Skeletal muscle tissue (tissue), 4 donors: ENCODE data around the gene SPATA33. TPM values are rescaled to one million over a fixed set of nuclear protein-coding genes. Genes with fewer than 3 reads are reported as not detected.
"Not testable (repeated sequence)": the region's sequence is repeated elsewhere in the genome, so short reads cannot be mapped to it uniquely, and the experiment has no call there.

Source experiments
- H3K27ac ChIP-seq: one replicate; pipeline ENCODE4 v1.7.0; 2013; ENCODE audit warnings: mild to moderate bottlenecking, low read depth, low read length, inconsistent platforms
- H3K27me3 ChIP-seq, 3 donors: one replicate each; pipeline ENCODE4 v1.7.0; 2013; ENCODE audit warnings: low read length in 3 of 3; ENCODE audit not compliant: control insufficient read depth in 3 of 3, insufficient read depth in 3 of 3
- H3K36me3 ChIP-seq, 3 donors: one replicate each; pipeline ENCODE4 v1.7.0; 2013; ENCODE audit warnings: low read length in 3 of 3; ENCODE audit not compliant: control insufficient read depth in 3 of 3, insufficient read depth in 3 of 3
- H3K4me1 ChIP-seq, 3 donors: one replicate each; pipeline ENCODE4 v1.7.0; 2013; ENCODE audit warnings: low read length in 3 of 3, mild to moderate bottlenecking in 3 of 3; ENCODE audit not compliant: control insufficient read depth in 3 of 3, insufficient read depth in 3 of 3
- H3K4me3 ChIP-seq, 3 donors: one replicate each; pipeline ENCODE4 v1.7.0; 2013; ENCODE audit warnings: low read length in 3 of 3
- H3K9ac ChIP-seq, 3 donors: one replicate each; pipeline ENCODE4 v1.7.0; 2013; ENCODE audit warnings: low read length in 3 of 3, mild to moderate bottlenecking in 3 of 3, moderate library complexity in 2 of 3, low read depth in 1 of 3
- H3K9me3 ChIP-seq, 3 donors: one replicate each; pipeline ENCODE4 v1.7.0; 2013; ENCODE audit warnings: low read length in 3 of 3; ENCODE audit not compliant: control insufficient read depth in 3 of 3
- total RNA-seq: library from RNA; depleted of rRNA; stranded (reverse); fragments of >200 nt; gene quantifications from one replicate; pipeline ENCODE4 v1.2.3, GENCODE V29; 2014
- donor health status: Osteomylitis.

SPATA33 gene
- total RNA-seq, 1 donor from 2014 or later: 2.1 TPM

- H3K4me3 ChIP-seq: no peak overlapping the region
- H3K9me3 ChIP-seq: no peaks in the 10 kb centered on the region
- no peak overlapping the region for H3K9ac ChIP-seq
- H3K27ac ChIP-seq: no peak overlapping the region
- no peaks in the 10 kb centered on the region for H3K36me3 ChIP-seq
- H3K4me1 ChIP-seq: no peaks in the 10 kb centered on the region
- peaks cover 29 to 47% (median 45%) of the 10 kb centered on the region in 3 donors for H3K27me3 ChIP-seq
Measured at GRCh38 chr16:89629827-89630610, 27.6 kb upstream of the SPATA33 start.

DNA sequence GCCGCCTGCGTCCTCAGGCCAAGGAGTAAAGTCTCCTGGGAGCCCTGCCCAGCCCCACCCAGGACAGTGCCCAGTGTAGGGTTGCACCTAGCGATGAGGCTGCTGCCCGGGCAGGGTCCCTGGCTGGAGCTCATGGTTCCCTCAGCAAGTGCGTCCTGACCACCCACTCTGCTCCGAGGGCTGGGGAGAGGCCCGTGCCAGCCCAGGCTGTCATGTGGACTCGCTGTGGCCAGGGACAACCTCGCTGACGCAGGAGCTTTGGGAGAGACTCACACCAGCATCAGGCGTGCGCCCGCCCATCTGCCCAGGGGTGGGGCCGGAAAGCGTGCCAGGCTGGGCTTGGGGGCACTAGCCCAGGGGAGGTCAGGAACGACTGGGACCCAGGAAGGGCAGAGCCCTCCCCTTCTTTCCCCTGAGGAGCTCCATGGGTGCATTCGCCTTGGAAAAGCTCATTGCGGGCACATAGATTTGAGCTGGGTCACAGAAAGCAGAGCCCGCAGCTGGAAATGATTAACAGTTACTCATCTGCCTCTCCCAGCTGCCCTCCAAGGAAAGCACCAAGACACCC lies 24.5 kb upstream of the SPATA33 start:
- Histone ChIP-seq H3K9ac (no peak overlapping the region), H3K27me3 (peaks cover 37 to 52% (median 45%) of the 10 kb centered on the region in 3 donors), H3K9me3 (no peaks in the 10 kb centered on the region)

GRCh38 chr16:89634463-89635385 lies 22.9 kb upstream of the SPATA33 start:
- H3K27ac ChIP-seq, H3K9ac ChIP-seq, H3K4me3 ChIP-seq, H3K36me3 ChIP-seq, H3K4me1 ChIP-seq, H3K9me3 ChIP-seq: not testable (repeated sequence)
- peaks cover 35 to 53% (median 49%) of the 10 kb centered on the region in 3 donors for H3K27me3 ChIP-seq

More for the DNA sequence above, 24.5 kb upstream of the SPATA33 start:
- no peak overlapping the region for H3K4me3 ChIP-seq
- H3K27ac ChIP-seq: no peak overlapping the region
- no peaks in the 10 kb centered on the region for H3K4me1 ChIP-seq
- H3K36me3 ChIP-seq: no peaks in the 10 kb centered on the region

DNA sequence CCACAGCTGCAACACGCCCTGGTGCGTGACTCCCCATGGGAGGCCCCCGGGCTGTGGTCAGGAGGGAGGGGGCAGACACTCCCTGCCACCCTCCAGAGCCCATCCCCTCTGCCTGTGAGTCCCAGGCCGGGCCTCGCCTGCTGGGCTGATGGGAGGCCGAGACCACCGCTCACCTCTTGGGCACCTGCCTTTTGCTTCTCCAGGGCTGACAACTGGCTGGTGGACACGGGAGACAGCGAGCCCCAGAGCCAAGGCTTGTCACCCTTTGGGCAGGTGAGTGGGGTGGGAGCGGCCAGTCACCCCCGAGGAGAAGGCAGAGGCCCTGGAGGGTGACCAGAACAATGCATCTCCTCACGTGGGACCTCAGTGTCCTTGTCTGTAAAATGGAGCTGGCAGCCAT lies 21.0 kb upstream of the SPATA33 start:
- Histone ChIP-seq H3K27me3 (peaks cover 21 to 53% (median 41%) of the 10 kb centered on the region in 3 donors), H3K4me3 (no peak overlapping the region)

DNA sequence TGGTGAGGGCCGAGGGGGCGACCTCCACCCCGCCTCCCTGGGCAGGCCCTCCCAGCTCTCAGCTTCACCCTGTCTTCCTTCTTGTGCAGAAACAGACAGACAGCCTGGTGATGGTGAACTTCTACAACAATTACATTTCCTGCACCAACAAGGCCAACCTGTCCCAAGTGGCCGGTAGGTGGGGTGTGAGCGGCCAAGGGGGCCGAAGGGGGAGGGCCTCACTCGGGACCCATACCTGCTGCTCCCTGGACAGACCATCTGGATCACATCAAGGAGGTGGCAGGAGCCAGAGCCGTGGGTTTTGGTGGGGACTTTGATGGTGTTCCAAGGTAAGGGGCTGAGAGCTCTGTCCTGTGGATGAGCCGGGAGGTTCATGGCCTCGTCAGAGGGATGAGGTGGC lies 20.3 kb upstream of the SPATA33 start:
- Histone ChIP-seq H3K9ac (no peak overlapping the region), H3K27ac (no peak overlapping the region), H3K36me3 (no peaks in the 10 kb centered on the region), H3K9me3 (no peaks in the 10 kb centered on the region), H3K27me3 (peaks cover 19 to 50% (median 36%) of the 10 kb centered on the region in 3 donors), H3K4me1 (peaks cover 3 to 13% (median 4%) of the 10 kb centered on the region in 3 donors), H3K4me3 (no peak overlapping the region)

More for the DNA sequence above, 21.0 kb upstream of the SPATA33 start:
- Histone ChIP-seq H3K9ac (no peak overlapping the region), H3K27ac (no peak overlapping the region), H3K36me3 (no peaks in the 10 kb centered on the region), H3K9me3 (no peaks in the 10 kb centered on the region), H3K4me1 (peaks cover 3 to 12% (median 4%) of the 10 kb centered on the region in 3 donors)

DNA sequence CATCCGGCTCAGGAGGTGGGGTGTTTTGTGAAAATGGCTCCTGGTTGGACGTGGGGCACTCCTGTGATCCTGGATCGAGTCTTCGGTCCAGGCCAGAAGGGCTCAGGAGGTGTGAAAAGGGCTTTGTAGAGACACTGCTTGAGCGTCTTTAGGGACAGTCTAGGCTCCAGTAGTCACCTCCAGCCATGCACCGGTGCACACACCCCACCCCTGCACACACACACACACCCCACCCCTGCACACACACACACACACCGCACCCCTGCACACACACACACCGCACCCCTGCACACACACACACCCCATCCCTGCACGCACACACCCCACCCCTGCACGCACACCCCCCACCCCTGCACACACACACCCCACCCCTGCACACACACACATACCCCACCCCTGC lies 19.2 kb upstream of the SPATA33 start:
- H3K27me3 ChIP-seq: peaks cover 9 to 39% (median 26%) of the 10 kb centered on the region in 3 donors
- H3K36me3 ChIP-seq: no peaks in the 10 kb centered on the region
- H3K9ac ChIP-seq: no peak overlapping the region
- no peaks in the 10 kb centered on the region for H3K9me3 ChIP-seq
- no peak overlapping the region for H3K27ac ChIP-seq
- no peak overlapping the region for H3K4me3 ChIP-seq
- peaks cover 3 to 13% (median 4%) of the 10 kb centered on the region in 3 donors for H3K4me1 ChIP-seq

GRCh38 chr16:89639385-89639784 lies 18.3 kb upstream of the SPATA33 start:
- Histone ChIP-seq H3K4me1 (peaks cover 3 to 13% (median 4%) of the 10 kb centered on the region in 3 donors), H3K27me3 (peaks cover 3 to 34% (median 18%) of the 10 kb centered on the region in 3 donors), H3K4me3 (no peak overlapping the region), H3K27ac (no peak overlapping the region), H3K9me3 (no peaks in the 10 kb centered on the region), H3K36me3 (peaks cover 0 to 4% (median 0%) of the 10 kb centered on the region in 3 donors), H3K9ac (no peak overlapping the region)

DNA sequence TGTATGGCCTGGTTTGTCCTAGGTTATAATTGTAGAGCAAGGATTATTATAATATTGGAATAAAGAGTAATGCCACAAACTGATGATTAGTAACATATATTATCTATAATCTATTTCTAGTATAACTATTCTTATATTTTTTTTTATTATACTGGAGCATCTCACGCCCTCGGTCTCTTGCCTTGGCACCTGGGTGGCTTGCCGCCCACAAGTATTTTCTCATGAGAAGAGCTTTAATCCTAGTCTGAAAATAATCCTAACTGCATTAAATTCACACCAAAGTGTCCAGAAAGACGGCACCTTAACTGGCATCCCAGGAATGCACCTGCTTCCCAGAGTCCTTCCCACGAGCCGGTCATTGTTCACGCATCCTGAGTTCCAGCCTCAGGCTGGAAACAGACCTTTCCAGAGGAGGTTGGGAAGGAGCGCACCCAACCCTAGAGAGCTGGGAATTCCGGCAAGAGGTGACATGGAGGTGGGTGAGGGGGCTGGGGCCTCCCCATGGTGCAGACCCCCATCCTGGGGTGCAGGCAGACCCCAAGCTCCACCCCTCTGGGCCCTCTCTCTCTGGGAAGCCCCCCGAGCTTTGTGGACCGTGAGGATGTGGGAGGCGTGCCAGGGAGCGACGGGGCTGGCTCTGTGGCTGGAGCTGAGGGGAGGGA lies 16.0 kb upstream of the SPATA33 start:
- Histone ChIP-seq H3K4me1 (peaks cover 3 to 13% (median 4%) of the 10 kb centered on the region in 3 donors), H3K9me3 (no peaks in the 10 kb centered on the region), H3K9ac (peak overlapping the region in 1 of 3 donors; percentile 8), H3K4me3 (no peak overlapping the region), H3K27ac (no peak overlapping the region), H3K36me3 (peaks cover 17 to 23% (median 17%) of the 10 kb centered on the region in 3 donors), H3K27me3 (peaks cover 0 to 22% (median 13%) of the 10 kb centered on the region in 3 donors)

GRCh38 chr16:89642574-89642973 lies 15.1 kb upstream of the SPATA33 start:
- peaks cover 0 to 15% (median 7%) of the 10 kb centered on the region in 3 donors for H3K27me3 ChIP-seq
- H3K27ac ChIP-seq: no peak overlapping the region
- H3K9me3 ChIP-seq: no peaks in the 10 kb centered on the region
- no peak overlapping the region for H3K4me3 ChIP-seq
- H3K4me1 ChIP-seq: peaks cover 3 to 13% (median 4%) of the 10 kb centered on the region in 3 donors
- H3K9ac ChIP-seq: no peak overlapping the region
- peaks cover 23 to 31% (median 24%) of the 10 kb centered on the region in 3 donors for H3K36me3 ChIP-seq
